HepG2 (cell line): ENCODE results near the gene RPL18. TPM values are rescaled to one million over a fixed set of nuclear protein-coding genes. Genes with fewer than 3 reads are reported as not detected.

Experiments used
- ARNT ChIP-seq: fragments of 450-650 bp; IDR thresholded peaks from 2 replicates; pipeline ENCODE4 v1.6.1; 2017
- BHLHE40 ChIP-seq: IDR thresholded peaks from 2 replicates; pipeline ENCODE4 v1.6.1; 2011; ENCODE audit warnings: low read length, improper control_type of control experiment
- CBFB ChIP-seq: sonication (generic); formaldehyde crosslinking; IDR thresholded peaks from 2 replicates; pipeline ENCODE4 v1.4.0; 2020; ENCODE audit warnings: missing genetic modification reagents
- CBX2 ChIP-seq, 2 experiments: fragments of 200-600 bp in 1 of 2; sonication (generic); formaldehyde crosslinking in 1 of 2; IDR thresholded peaks; 2 replicates each; pipeline versions ENCODE4 v1.7.0 to v1.8.1; 2018 to 2022; ENCODE audit warnings: low read depth in 2 of 2, low read length in 1 of 2, mild to moderate bottlenecking in 1 of 2, missing genetic modification reagents in 1 of 2
- ELF3 ChIP-seq: IDR thresholded peaks from 2 replicates; pipeline ENCODE4 v1.6.1; 2016; ENCODE audit warnings: missing genetic modification reagents, missing compliant biosample characterization
- FOSL2 ChIP-seq: sonication (generic); formaldehyde crosslinking; IDR thresholded peaks from 2 replicates; pipeline ENCODE4 v1.4.0; 2020; ENCODE audit warnings: missing genetic modification reagents
- HNF4G ChIP-seq, 2 experiments: sonication (generic) in 1 of 2; formaldehyde crosslinking in 1 of 2; IDR thresholded peaks; 2 replicates each; pipeline versions ENCODE4 v1.4.0 to v1.6.1; 2011 to 2020; ENCODE audit warnings: borderline replicate concordance in 2 of 2, low read depth in 2 of 2, mild to moderate bottlenecking in 2 of 2, low read length in 1 of 2, missing genetic modification reagents in 1 of 2, moderate library complexity in 1 of 2
- KLF15 ChIP-seq: sonication (generic); formaldehyde crosslinking; IDR thresholded peaks from 2 replicates; pipeline ENCODE4 v1.8.1; 2023; ENCODE audit warnings: borderline replicate concordance, mild to moderate bottlenecking, inconsistent platforms, missing genetic modification reagents, mixed read lengths
- MTF2 ChIP-seq: sonication (generic); formaldehyde crosslinking; IDR thresholded peaks from 2 replicates; pipeline ENCODE4 v1.5.0; 2020; ENCODE audit warnings: missing genetic modification reagents, borderline replicate concordance
- NFE2L2 ChIP-seq: fragments of 150-350 bp; IDR thresholded peaks from 2 replicates; pipeline ENCODE4 v1.6.1; 2014; ENCODE audit warnings: low read length
- NPAS2 ChIP-seq: sonication (generic); formaldehyde crosslinking; IDR thresholded peaks from 2 replicates; pipeline ENCODE4 v1.8.0; 2022; ENCODE audit warnings: mild to moderate bottlenecking, missing genetic modification reagents, borderline replicate concordance
- NR0B2 ChIP-seq: sonication (generic); formaldehyde crosslinking; IDR thresholded peaks from 2 replicates; pipeline ENCODE4 v1.4.0; 2020; ENCODE audit warnings: mild to moderate bottlenecking, missing genetic modification reagents
- SNAPC2 ChIP-seq: sonication (generic); formaldehyde crosslinking; IDR thresholded peaks from 2 replicates; pipeline ENCODE4 v1.8.1; 2022; ENCODE audit warnings: mild to moderate bottlenecking, missing genetic modification reagents
- THAP11 ChIP-seq: IDR thresholded peaks from 2 replicates; pipeline ENCODE4 v1.6.1; 2016; ENCODE audit warnings: missing biosample characterization, missing genetic modification reagents
- TMF1 ChIP-seq: sonication (generic); formaldehyde crosslinking; IDR thresholded peaks from 2 replicates; pipeline ENCODE4 v1.8.1; 2022; ENCODE audit warnings: low read depth, missing genetic modification reagents
- YEATS2 ChIP-seq: sonication (generic); formaldehyde crosslinking; IDR thresholded peaks from 2 replicates; pipeline ENCODE4 v1.4.0; 2020; ENCODE audit warnings: missing genetic modification reagents, borderline replicate concordance
- ZBTB33 ChIP-seq: sonication (generic); formaldehyde crosslinking; IDR thresholded peaks from 2 replicates; pipeline ENCODE4 v1.4.0; 2020; ENCODE audit warnings: missing genetic modification reagents
- ZBTB39 ChIP-seq: sonication (generic); formaldehyde crosslinking; IDR thresholded peaks from 2 replicates; pipeline ENCODE4 v1.5.0; 2020; ENCODE audit warnings: missing genetic modification reagents
- ZFP90 ChIP-seq: sonication (generic); formaldehyde crosslinking; IDR thresholded peaks from 2 replicates; pipeline ENCODE4 v1.8.0; 2022; ENCODE audit warnings: missing genetic modification reagents, mild to moderate bottlenecking, inconsistent platforms, borderline replicate concordance
- ZNF263 ChIP-seq: sonication (generic); formaldehyde crosslinking; IDR thresholded peaks from 2 replicates; pipeline ENCODE4 v1.4.0; 2020; ENCODE audit warnings: missing genetic modification reagents
- ZNF543 ChIP-seq: sonication (generic); formaldehyde crosslinking; IDR thresholded peaks from 2 replicates; pipeline ENCODE4 v1.4.0; 2020; ENCODE audit warnings: mild to moderate bottlenecking, missing genetic modification reagents
- ZNF790 ChIP-seq: sonication (generic); formaldehyde crosslinking; IDR thresholded peaks from 2 replicates; pipeline ENCODE4 v1.8.0; 2022; ENCODE audit warnings: missing genetic modification reagents, mild to moderate bottlenecking, borderline replicate concordance
- ZNF792 ChIP-seq: IDR thresholded peaks from 2 replicates; pipeline ENCODE4 v1.6.1; 2016
- ZZZ3 ChIP-seq: sonication (generic); formaldehyde crosslinking; IDR thresholded peaks from 2 replicates; pipeline ENCODE4 v1.4.0; 2020; ENCODE audit warnings: missing genetic modification reagents, mild to moderate bottlenecking, borderline replicate concordance
- polyA plus RNA-seq, 8 experiments: library from polyadenylated mRNA; depleted of rRNA in 3 of 8; stranded (reverse) in 7 of 8; unstranded in 1 of 8; fragments of >200 nt; fragmentation: Illumina TruSeq in 4 of 8; extraction: Trizol in 4 of 8; gene quantifications; 2 replicates each; pipeline versions ENCODE4 v1.2.1 to v1.2.3, GENCODE V29; 2011 to 2016; ENCODE audit warnings: low read depth in 4 of 8, missing spikeins in 1 of 8, mixed read lengths in 1 of 8; ENCODE audit not compliant: insufficient read depth in 1 of 8
- total RNA-seq, 5 experiments: library from RNA; depleted of rRNA; stranded (reverse); fragments of >200 nt; fragmentation: Illumina TruSeq; extraction: Trizol; gene quantifications; 2 replicates each; pipeline ENCODE4 v1.2.3, GENCODE V29; 2016; ENCODE audit warnings: low read depth in 1 of 5
- TF ChIP-seq, protein P1 (sequence below): IDR thresholded peaks from 2 replicates; pipeline ENCODE4 v1.6.1; 2016; ENCODE audit warnings: low read depth, control low read depth

RPL18 gene
- total and polyA plus RNA-seq, 2 of the 13 experiments (the other 11 are each of a cell fraction or from before 2014, with no cell fraction given): 1,485 to 1,639 TPM

GRCh38 chr19:48588670-48589401 is 30.1 kb downstream of the RPL18 start (continued):
- TF ChIP-seq, protein P1, sequence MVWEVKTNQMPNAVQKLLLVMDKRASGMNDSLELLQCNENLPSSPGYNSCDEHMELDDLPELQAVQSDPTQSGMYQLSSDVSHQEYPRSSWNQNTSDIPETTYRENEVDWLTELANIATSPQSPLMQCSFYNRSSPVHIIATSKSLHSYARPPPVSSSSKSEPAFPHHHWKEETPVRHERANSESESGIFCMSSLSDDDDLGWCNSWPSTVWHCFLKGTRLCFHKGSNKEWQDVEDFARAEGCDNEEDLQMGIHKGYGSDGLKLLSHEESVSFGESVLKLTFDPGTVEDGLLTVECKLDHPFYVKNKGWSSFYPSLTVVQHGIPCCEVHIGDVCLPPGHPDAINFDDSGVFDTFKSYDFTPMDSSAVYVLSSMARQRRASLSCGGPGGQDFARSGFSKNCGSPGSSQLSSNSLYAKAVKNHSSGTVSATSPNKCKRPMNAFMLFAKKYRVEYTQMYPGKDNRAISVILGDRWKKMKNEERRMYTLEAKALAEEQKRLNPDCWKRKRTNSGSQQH (CRISPR knock-in tag): no peak
- TF ChIP-seq ZNF263 (CRISPR knock-in tag) (peak; percentile 90), ZBTB33 (CRISPR knock-in tag) (peak; percentile 33; the same call in 1 of the 2 replicates), ZNF790 (CRISPR knock-in tag) (no peak), CBX2 (IDR thresholded peaks at IDR 0.05; ENCODE audit: low read depth, low read length) (no peak), CBX2 (CRISPR knock-in tag; IDR thresholded peaks at IDR 0.05; ENCODE audit: low read depth) (no peak), KLF15 (CRISPR knock-in tag) (no peak), ZBTB39 (CRISPR knock-in tag) (no peak), MTF2 (CRISPR knock-in tag) (no peak), NR0B2 (CRISPR knock-in tag) (no peak), BHLHE40 (no peak), SNAPC2 (CRISPR knock-in tag) (no peak), ZNF543 (CRISPR knock-in tag) (no peak), ZNF792 (CRISPR knock-in tag) (no peak), NFE2L2 (no peak), FOSL2 (CRISPR knock-in tag) (0 out of 2 replicates have a peak, but pooled peaks have one; percentile 29), HNF4G (IDR thresholded peaks at IDR 0.05; ENCODE audit: borderline replicate concordance, low read depth, low read length) (no peak), HNF4G (CRISPR knock-in tag; IDR thresholded peaks at IDR 0.05; ENCODE audit: borderline replicate concordance, low read depth) (no peak), TMF1 (CRISPR knock-in tag) (no peak), YEATS2 (CRISPR knock-in tag) (no peak), CBFB (CRISPR knock-in tag) (peak; percentile 67; the same call in 1 of the 2 replicates), ZFP90 (CRISPR knock-in tag) (0 out of 2 replicates have a peak, but pooled peaks have one; percentile 52), THAP11 (CRISPR knock-in tag) (peak; percentile 51; the same call in 1 of the 2 replicates), NPAS2 (CRISPR knock-in tag) (no peak), ZZZ3 (CRISPR knock-in tag) (no peak), ARNT (no peak), ELF3 (no peak)
